Hematopoietic multipotent progenitor cell (in vitro differentiated cells): Measurements from ENCODE around the gene DBX2. TPM values are rescaled to one million over a fixed set of nuclear protein-coding genes. Genes with fewer than 3 reads are reported as not detected.
"Not testable (repeated sequence)": the region's sequence is repeated elsewhere in the genome, so short reads cannot be mapped to it uniquely, and the experiment has no call there.

Experiments used
- DNase-seq, 3 donors: peaks; one replicate each; pipeline ENCODE4 v3.0.0-alpha.2; 2011 to 2015; ENCODE audit warnings: low read depth in 2 of 3, low spot score in 2 of 3
- total RNA-seq: library from RNA; depleted of rRNA; stranded (reverse); fragments of >200 nt; gene quantifications from one replicate; pipeline ENCODE4 v1.2.3, GENCODE V29; 2012

DBX2 gene
- total RNA-seq, 1 donor, result not detected

GRCh38 chr12:45012749-45013148 is 38.1 kb downstream of the DBX2 start:
- no peak for DNase-seq

- no peak for DNase-seq
These were observed 40.8 kb downstream of the DBX2 start for GRCh38 chr12:45010059-45010458.

- DNase-seq, result no peak
These were observed 42.7 kb downstream of the DBX2 start for GRCh38 chr12:45008211-45008610.

GRCh38 chr12:44999355-44999754 is 51.5 kb downstream of the DBX2 start:
- DNase-seq, result no peak

- no peak for DNase-seq
These were observed 57.7 kb downstream of the DBX2 start for GRCh38 chr12:44993161-44993560.

- DNase-seq, result not testable (repeated sequence)
These were observed 66.0 kb downstream of the DBX2 start for GRCh38 chr12:44984863-44985262.

- no peak for DNase-seq
These were observed 71.0 kb downstream of the DBX2 start for GRCh38 chr12:44979918-44980317.

GRCh38 chr12:44976246-44976645 is 74.7 kb downstream of the DBX2 start:
- DNase-seq, result no peak

GRCh38 chr12:44972746-44973421 is 78.0 kb downstream of the DBX2 start:
- peak in 1 of 3 donors; percentile 27 for DNase-seq

- DNase-seq, result peak in 1 of 3 donors; percentile 42
These were observed 81.9 kb downstream of the DBX2 start for GRCh38 chr12:44968965-44969364.

Other genes starting within 250 kb of the DBX2 start
- gene NELL2, start 174.8 kb downstream of the DBX2 start, total RNA-seq, result under 0.01 TPM
- 13.7 TPM for gene ANO6, start 165.0 kb upstream of the DBX2 start, total RNA-seq